Chondrocyte (in vitro differentiated cells): Measurements from ENCODE around the gene RLF. TPM values are rescaled to one million over a fixed set of nuclear protein-coding genes. Genes with fewer than 3 reads are reported as not detected.

ENCODE experiments used
- DNase-seq: peaks from one replicate; pipeline ENCODE4 v3.0.0; 2021; ENCODE audit warnings: mixed read lengths, low spot score
- H3K27ac Mint-ChIP-seq: one replicate; pipeline ENCODE4 v1.8.0; 2021; ENCODE audit warnings: mild to moderate bottlenecking, moderate library complexity, mixed read lengths; ENCODE audit not compliant: unreplicated experiment
- H3K27me3 Mint-ChIP-seq: 2 replicates; pipeline ENCODE4 v1.8.0; 2021; ENCODE audit warnings: low read depth, mixed read lengths
- H3K36me3 Mint-ChIP-seq: 2 replicates; pipeline ENCODE4 v1.8.0; 2021; ENCODE audit warnings: low read depth, mixed read lengths
- H3K4me1 Mint-ChIP-seq: 2 replicates; pipeline ENCODE4 v1.8.0; 2021; ENCODE audit warnings: low read depth, mild to moderate bottlenecking, mixed read lengths
- H3K4me3 Mint-ChIP-seq: one replicate; pipeline ENCODE4 v1.8.0; 2021; ENCODE audit warnings: mild to moderate bottlenecking, moderate library complexity, mixed read lengths; ENCODE audit not compliant: unreplicated experiment
- H3K9me3 Mint-ChIP-seq: 2 replicates; pipeline ENCODE4 v1.8.0; 2021; ENCODE audit warnings: low read depth, mixed read lengths
- total RNA-seq: library from RNA; stranded (reverse); gene quantifications from 3 replicates; pipeline ENCODE4 v1.2.1, GENCODE V29; 2021
- TF ChIP-seq, protein P1 (sequence below): fragments of 200-600 bp; sonication (generic); IDR thresholded peaks from 2 replicates; pipeline ENCODE4 v1.5.0; 2021; ENCODE audit warnings: antibody characterized with exemption, mild to moderate bottlenecking, moderate library complexity

Gene RLF
- total RNA-seq, 1 donor from 2014 or later = 16.0 TPM

DNA sequence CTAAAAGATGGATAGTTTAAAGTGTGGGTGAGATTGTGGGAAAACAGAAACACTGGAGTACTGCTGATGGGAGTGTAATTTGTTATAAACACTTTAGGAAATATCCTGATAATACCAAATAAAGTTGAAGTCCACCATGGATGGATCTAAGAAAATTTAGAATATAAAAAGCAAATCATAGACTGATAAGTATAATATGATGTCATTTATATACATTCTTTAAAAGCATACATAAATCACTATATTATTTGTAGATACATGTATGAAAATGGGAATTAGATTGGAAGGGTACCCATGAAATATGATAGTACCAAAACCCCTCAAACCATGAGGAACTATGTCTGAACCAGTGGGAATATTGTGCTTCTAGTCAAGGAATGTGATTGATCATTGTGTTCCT, 104.7 kb downstream of the RLF start:
- no peak for DNase-seq
- no peaks in the 10 kb centered on the region for H3K27me3 Mint-ChIP-seq
- peak overlapping the region; percentile 80 for H3K27ac Mint-ChIP-seq

DNA sequence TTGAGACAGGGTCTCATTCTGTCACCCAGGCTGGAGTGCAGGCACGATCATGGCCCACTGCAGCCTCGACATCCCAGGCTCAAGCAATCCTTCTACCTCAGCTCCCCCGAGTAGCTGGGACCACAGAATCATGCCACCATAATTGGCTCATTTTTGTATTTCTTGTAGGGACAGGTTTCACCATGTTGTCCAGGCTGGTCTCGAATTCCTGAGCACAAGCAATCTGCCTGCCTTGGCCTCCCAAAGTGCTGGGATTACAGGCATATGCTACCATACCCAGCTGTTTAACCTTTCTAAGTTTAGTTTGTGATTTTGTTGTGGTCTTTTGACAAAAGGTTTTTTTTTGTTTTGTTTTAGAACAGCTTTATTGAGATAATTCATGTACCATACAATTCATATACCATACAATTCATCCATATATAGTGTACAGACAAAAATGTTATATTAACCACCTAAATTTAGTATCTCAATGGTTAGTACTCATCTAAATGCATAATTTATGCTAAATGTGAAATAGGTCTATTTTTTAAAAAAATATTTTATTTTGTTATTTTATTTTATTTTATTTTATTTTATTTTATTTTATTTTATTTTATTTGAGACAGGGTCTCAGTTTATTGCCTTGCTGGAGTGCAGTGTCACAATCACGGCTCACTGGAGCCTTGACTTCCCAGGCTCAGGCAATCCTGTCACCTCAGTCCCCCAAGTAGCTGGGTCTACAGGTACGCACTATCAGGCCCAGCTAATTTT, 105.8 kb downstream of the RLF start:
- peak overlapping the region; percentile 96 for H3K27ac Mint-ChIP-seq
- no peaks in the 10 kb centered on the region for H3K27me3 Mint-ChIP-seq
- H3K9me3 Mint-ChIP-seq = no peaks in the 10 kb centered on the region
- no peak overlapping the region for H3K4me3 Mint-ChIP-seq
- DNase-seq = no peak
- peaks cover 41% of the 10 kb centered on the region for H3K4me1 Mint-ChIP-seq
- peaks cover 24% of the 10 kb centered on the region for H3K36me3 Mint-ChIP-seq
- TF ChIP-seq, protein P1, sequence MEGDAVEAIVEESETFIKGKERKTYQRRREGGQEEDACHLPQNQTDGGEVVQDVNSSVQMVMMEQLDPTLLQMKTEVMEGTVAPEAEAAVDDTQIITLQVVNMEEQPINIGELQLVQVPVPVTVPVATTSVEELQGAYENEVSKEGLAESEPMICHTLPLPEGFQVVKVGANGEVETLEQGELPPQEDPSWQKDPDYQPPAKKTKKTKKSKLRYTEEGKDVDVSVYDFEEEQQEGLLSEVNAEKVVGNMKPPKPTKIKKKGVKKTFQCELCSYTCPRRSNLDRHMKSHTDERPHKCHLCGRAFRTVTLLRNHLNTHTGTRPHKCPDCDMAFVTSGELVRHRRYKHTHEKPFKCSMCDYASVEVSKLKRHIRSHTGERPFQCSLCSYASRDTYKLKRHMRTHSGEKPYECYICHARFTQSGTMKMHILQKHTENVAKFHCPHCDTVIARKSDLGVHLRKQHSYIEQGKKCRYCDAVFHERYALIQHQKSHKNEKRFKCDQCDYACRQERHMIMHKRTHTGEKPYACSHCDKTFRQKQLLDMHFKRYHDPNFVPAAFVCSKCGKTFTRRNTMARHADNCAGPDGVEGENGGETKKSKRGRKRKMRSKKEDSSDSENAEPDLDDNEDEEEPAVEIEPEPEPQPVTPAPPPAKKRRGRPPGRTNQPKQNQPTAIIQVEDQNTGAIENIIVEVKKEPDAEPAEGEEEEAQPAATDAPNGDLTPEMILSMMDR = no peak

More for the DNA sequence above, 104.7 kb downstream of the RLF start:
- Mint-ChIP-seq H3K36me3 (peaks cover 28% of the 10 kb centered on the region), H3K9me3 (no peaks in the 10 kb centered on the region), H3K4me3 (no peak overlapping the region), H3K4me1 (peaks cover 48% of the 10 kb centered on the region)
- TF ChIP-seq, protein P1 = no peak

DNA sequence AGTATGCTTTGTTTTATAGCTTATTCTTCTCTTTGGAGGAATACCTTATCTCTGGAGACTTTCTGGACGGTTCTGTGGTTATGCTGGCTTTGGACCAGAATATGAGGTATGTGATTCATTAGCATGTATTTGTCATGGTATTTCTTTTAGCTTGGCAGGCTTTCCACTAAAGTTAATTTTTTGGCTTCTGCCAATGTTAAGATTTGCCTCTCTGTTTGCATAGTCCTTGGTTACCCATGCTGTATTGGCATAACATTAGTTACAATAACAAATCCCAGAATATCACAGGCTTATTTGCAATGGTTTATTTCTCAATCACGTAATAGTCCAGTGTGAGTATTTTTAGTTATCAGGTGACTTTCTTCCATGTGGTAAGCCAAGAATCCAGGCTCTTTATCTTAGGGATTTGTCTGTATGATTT, 106.6 kb downstream of the RLF start:
- H3K4me1 Mint-ChIP-seq = peaks cover 36% of the 10 kb centered on the region
- no peaks in the 10 kb centered on the region for H3K9me3 Mint-ChIP-seq
- peak overlapping the region; percentile 96 for H3K27ac Mint-ChIP-seq
- H3K36me3 Mint-ChIP-seq = peaks cover 27% of the 10 kb centered on the region
- TF ChIP-seq, protein P1 = no peak
- DNase-seq = no peak
- H3K27me3 Mint-ChIP-seq = no peaks in the 10 kb centered on the region
- no peak overlapping the region for H3K4me3 Mint-ChIP-seq

DNA sequence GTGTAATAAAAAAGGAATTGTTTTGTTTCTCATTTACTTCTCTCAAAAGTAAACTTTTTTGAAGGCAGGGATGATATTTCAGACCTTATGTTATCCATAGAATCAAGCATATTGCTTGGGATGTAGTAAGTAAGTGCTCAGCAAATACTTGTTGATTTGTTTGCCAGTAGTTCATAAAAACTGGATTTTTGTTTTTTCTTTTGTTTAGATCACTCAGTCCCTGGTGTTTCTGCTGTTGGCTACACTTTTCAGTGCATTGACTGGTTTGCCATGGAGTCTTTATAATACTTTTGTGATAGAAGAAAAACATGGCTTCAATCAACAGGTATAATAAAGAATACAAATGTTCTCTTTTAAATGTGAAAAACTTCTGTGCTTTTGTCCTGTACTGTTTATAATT, 107.0 kb downstream of the RLF start:
- DNase-seq = no peak
- H3K9me3 Mint-ChIP-seq = no peaks in the 10 kb centered on the region
- H3K4me1 Mint-ChIP-seq = peaks cover 32% of the 10 kb centered on the region
- H3K4me3 Mint-ChIP-seq = no peak overlapping the region
- TF ChIP-seq, protein P1 = no peak
- H3K36me3 Mint-ChIP-seq = peaks cover 27% of the 10 kb centered on the region
- H3K27ac Mint-ChIP-seq = peak overlapping the region; percentile 96
- H3K27me3 Mint-ChIP-seq = no peaks in the 10 kb centered on the region

DNA sequence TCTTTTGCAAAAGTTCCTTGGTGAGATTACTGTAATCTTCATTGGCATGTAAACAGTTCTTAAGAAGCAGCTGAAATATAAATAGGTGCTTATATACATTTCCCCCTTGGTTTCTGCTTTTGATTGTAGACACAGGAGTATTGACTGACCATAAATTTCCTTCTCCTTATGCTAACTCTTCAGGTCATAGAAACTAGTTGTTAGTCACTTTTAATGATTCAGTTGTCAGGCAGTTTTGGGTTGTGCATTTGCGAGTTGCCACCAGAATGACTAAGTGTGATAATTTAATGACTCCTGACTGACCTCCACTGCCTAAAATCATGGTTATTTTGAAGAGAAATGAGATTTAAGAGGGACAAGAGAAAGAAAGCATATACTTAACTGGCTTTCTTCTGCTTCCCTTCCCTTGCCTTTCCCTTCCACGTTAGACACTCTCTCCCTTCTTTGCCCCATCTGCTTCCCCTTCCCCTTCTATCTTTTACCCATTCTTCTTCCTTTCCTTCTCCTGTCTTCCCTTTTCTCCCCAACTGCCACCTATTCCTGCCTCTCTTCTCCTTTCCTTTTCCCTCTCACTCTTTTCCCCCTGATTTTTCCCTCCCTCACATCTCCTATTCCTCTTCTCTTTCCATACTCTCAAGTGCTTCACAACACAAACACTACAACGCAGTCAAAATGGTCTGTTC, 109.1 kb downstream of the RLF start:
- H3K36me3 Mint-ChIP-seq = peaks cover 30% of the 10 kb centered on the region
- peak overlapping the region; percentile 79 for H3K27ac Mint-ChIP-seq
- no peak overlapping the region for H3K4me3 Mint-ChIP-seq
- H3K27me3 Mint-ChIP-seq = no peaks in the 10 kb centered on the region
- peaks cover 26% of the 10 kb centered on the region for H3K4me1 Mint-ChIP-seq
- DNase-seq = no peak
- TF ChIP-seq, protein P1 = no peak
- no peaks in the 10 kb centered on the region for H3K9me3 Mint-ChIP-seq
